ENCODE results near the gene CD226.
"Not testable (repeated sequence)": the region's sequence is repeated elsewhere in the genome, so short reads cannot be mapped to it uniquely, and the experiment has no call there.

The CD226 gene

GRCh38 chr18:69939812-69940211 is 7.9 kb downstream of the CD226 start:
- not testable (repeated sequence) for H3K27me3 ChIP-seq (ENCODE audit: insufficient read depth, low read length); H3K9ac ChIP-seq (ENCODE audit: low read depth, low read length); H3K4me1 ChIP-seq (ENCODE audit: insufficient read depth, low read length); H3K27ac ChIP-seq (ENCODE audit: low read length); H3K4me3 ChIP-seq (ENCODE audit: low read length); H3K36me3 ChIP-seq (ENCODE audit: insufficient read depth, low read depth, low read length); H3K9me3 ChIP-seq (ENCODE audit: insufficient read depth, low read depth, low read length)

GRCh38 chr18:69936191-69936558 is 11.5 kb downstream of the CD226 start:
- Histone ChIP-seq H3K4me1 (ENCODE audit: insufficient read depth, low read length) (no peaks in the 10 kb centered on the region), H3K36me3 (ENCODE audit: insufficient read depth, low read depth, low read length) (no peaks in the 10 kb centered on the region), H3K9ac (ENCODE audit: low read depth, low read length) (no peak overlapping the region), H3K27ac (ENCODE audit: low read length) (no peak overlapping the region), H3K9me3 (ENCODE audit: insufficient read depth, low read depth, low read length) (no peaks in the 10 kb centered on the region), H3K27me3 (ENCODE audit: insufficient read depth, low read length) (no peaks in the 10 kb centered on the region), H3K4me3 (ENCODE audit: low read length) (no peak overlapping the region)

- Histone ChIP-seq H3K36me3 (ENCODE audit: insufficient read depth, low read depth, low read length) (no peaks in the 10 kb centered on the region), H3K4me1 (ENCODE audit: insufficient read depth, low read length) (no peaks in the 10 kb centered on the region), H3K9ac (ENCODE audit: low read depth, low read length) (no peak overlapping the region), H3K27ac (ENCODE audit: low read length) (no peak overlapping the region), H3K4me3 (ENCODE audit: low read length) (no peak overlapping the region), H3K27me3 (ENCODE audit: insufficient read depth, low read length) (no peaks in the 10 kb centered on the region), H3K9me3 (ENCODE audit: insufficient read depth, low read depth, low read length) (no peaks in the 10 kb centered on the region)
Observed at GRCh38 chr18:69935319-69936190, 12.1 kb downstream of the CD226 start.

GRCh38 chr18:69934601-69935265 is 12.9 kb downstream of the CD226 start:
- no peak overlapping the region for H3K27ac ChIP-seq (ENCODE audit: low read length)
- no peaks in the 10 kb centered on the region for H3K27me3 ChIP-seq (ENCODE audit: insufficient read depth, low read length)
- H3K9ac ChIP-seq (ENCODE audit: low read depth, low read length), result no peak overlapping the region
- no peaks in the 10 kb centered on the region for H3K36me3 ChIP-seq (ENCODE audit: insufficient read depth, low read depth, low read length)
- no peaks in the 10 kb centered on the region for H3K4me1 ChIP-seq (ENCODE audit: insufficient read depth, low read length)
- no peak overlapping the region for H3K4me3 ChIP-seq (ENCODE audit: low read length)
- H3K9me3 ChIP-seq (ENCODE audit: insufficient read depth, low read depth, low read length), result no peaks in the 10 kb centered on the region

GRCh38 chr18:69929041-69929774 is 18.5 kb downstream of the CD226 start:
- Histone ChIP-seq H3K4me1 (ENCODE audit: insufficient read depth, low read length) (no peaks in the 10 kb centered on the region), H3K9ac (ENCODE audit: low read depth, low read length) (no peak overlapping the region), H3K27ac (ENCODE audit: low read length) (no peak overlapping the region), H3K36me3 (ENCODE audit: insufficient read depth, low read depth, low read length) (no peaks in the 10 kb centered on the region), H3K9me3 (ENCODE audit: insufficient read depth, low read depth, low read length) (no peaks in the 10 kb centered on the region), H3K4me3 (ENCODE audit: low read length) (no peak overlapping the region), H3K27me3 (ENCODE audit: insufficient read depth, low read length) (no peaks in the 10 kb centered on the region)

GRCh38 chr18:69916412-69916811 is 31.3 kb downstream of the CD226 start:
- Histone ChIP-seq H3K9me3 (ENCODE audit: insufficient read depth, low read depth, low read length) (no peaks in the 10 kb centered on the region), H3K9ac (ENCODE audit: low read depth, low read length) (no peak overlapping the region), H3K4me3 (ENCODE audit: low read length) (no peak overlapping the region), H3K27me3 (ENCODE audit: insufficient read depth, low read length) (no peaks in the 10 kb centered on the region), H3K36me3 (ENCODE audit: insufficient read depth, low read depth, low read length) (no peaks in the 10 kb centered on the region), H3K27ac (ENCODE audit: low read length) (no peak overlapping the region), H3K4me1 (ENCODE audit: insufficient read depth, low read length) (no peaks in the 10 kb centered on the region)

GRCh38 chr18:69908838-69909237 is 38.8 kb downstream of the CD226 start:
- H3K27ac ChIP-seq (ENCODE audit: low read length), result no peak overlapping the region
- H3K9ac ChIP-seq (ENCODE audit: low read depth, low read length), result no peak overlapping the region
- no peak overlapping the region for H3K4me3 ChIP-seq (ENCODE audit: low read length)
- no peaks in the 10 kb centered on the region for H3K36me3 ChIP-seq (ENCODE audit: insufficient read depth, low read depth, low read length)
- H3K4me1 ChIP-seq (ENCODE audit: insufficient read depth, low read length), result no peaks in the 10 kb centered on the region
- no peaks in the 10 kb centered on the region for H3K9me3 ChIP-seq (ENCODE audit: insufficient read depth, low read depth, low read length)
- no peaks in the 10 kb centered on the region for H3K27me3 ChIP-seq (ENCODE audit: insufficient read depth, low read length)

- Histone ChIP-seq H3K27ac (ENCODE audit: low read length) (no peak overlapping the region), H3K4me1 (ENCODE audit: insufficient read depth, low read length) (no peaks in the 10 kb centered on the region), H3K9ac (ENCODE audit: low read depth, low read length) (no peak overlapping the region), H3K4me3 (ENCODE audit: low read length) (no peak overlapping the region), H3K27me3 (ENCODE audit: insufficient read depth, low read length) (no peaks in the 10 kb centered on the region), H3K36me3 (ENCODE audit: insufficient read depth, low read depth, low read length) (no peaks in the 10 kb centered on the region), H3K9me3 (ENCODE audit: insufficient read depth, low read depth, low read length) (no peaks in the 10 kb centered on the region)
Observed at GRCh38 chr18:69906765-69907164, 40.9 kb downstream of the CD226 start.

GRCh38 chr18:69900941-69901340 is 46.7 kb downstream of the CD226 start:
- Histone ChIP-seq H3K9ac (ENCODE audit: low read depth, low read length) (no peak overlapping the region), H3K4me1 (ENCODE audit: insufficient read depth, low read length) (no peaks in the 10 kb centered on the region), H3K27ac (ENCODE audit: low read length) (no peak overlapping the region), H3K27me3 (ENCODE audit: insufficient read depth, low read length) (no peaks in the 10 kb centered on the region), H3K4me3 (ENCODE audit: low read length) (no peak overlapping the region), H3K9me3 (ENCODE audit: insufficient read depth, low read depth, low read length) (no peaks in the 10 kb centered on the region), H3K36me3 (ENCODE audit: insufficient read depth, low read depth, low read length) (no peaks in the 10 kb centered on the region)

- not testable (repeated sequence) for H3K9me3 ChIP-seq (ENCODE audit: insufficient read depth, low read depth, low read length); H3K4me1 ChIP-seq (ENCODE audit: insufficient read depth, low read length); H3K36me3 ChIP-seq (ENCODE audit: insufficient read depth, low read depth, low read length); H3K9ac ChIP-seq (ENCODE audit: low read depth, low read length); H3K27me3 ChIP-seq (ENCODE audit: insufficient read depth, low read length); H3K27ac ChIP-seq (ENCODE audit: low read length); H3K4me3 ChIP-seq (ENCODE audit: low read length)
Observed at GRCh38 chr18:69899154-69899923, 48.3 kb downstream of the CD226 start.

- H3K9me3 ChIP-seq (ENCODE audit: insufficient read depth, low read depth, low read length), result no peaks in the 10 kb centered on the region
- no peaks in the 10 kb centered on the region for H3K4me1 ChIP-seq (ENCODE audit: insufficient read depth, low read length)
- H3K27me3 ChIP-seq (ENCODE audit: insufficient read depth, low read length), result no peaks in the 10 kb centered on the region
- no peak overlapping the region for H3K27ac ChIP-seq (ENCODE audit: low read length)
- no peaks in the 10 kb centered on the region for H3K36me3 ChIP-seq (ENCODE audit: insufficient read depth, low read depth, low read length)
- no peak overlapping the region for H3K4me3 ChIP-seq (ENCODE audit: low read length)
- H3K9ac ChIP-seq (ENCODE audit: low read depth, low read length), result no peak overlapping the region
Observed at GRCh38 chr18:69898241-69898861, 49.3 kb downstream of the CD226 start.

All from iPS-20b (cell line).